Middle frontal gyrus (tissue), 1 donor: Measurements from ENCODE around the gene NHLH1.

Experiments used
- DNase-seq: peaks from one replicate; pipeline ENCODE4 v3.0.0-alpha.2; 2015; ENCODE audit warnings: low spot score; ENCODE audit errors: extremely low spot score

NHLH1 gene

DNA sequence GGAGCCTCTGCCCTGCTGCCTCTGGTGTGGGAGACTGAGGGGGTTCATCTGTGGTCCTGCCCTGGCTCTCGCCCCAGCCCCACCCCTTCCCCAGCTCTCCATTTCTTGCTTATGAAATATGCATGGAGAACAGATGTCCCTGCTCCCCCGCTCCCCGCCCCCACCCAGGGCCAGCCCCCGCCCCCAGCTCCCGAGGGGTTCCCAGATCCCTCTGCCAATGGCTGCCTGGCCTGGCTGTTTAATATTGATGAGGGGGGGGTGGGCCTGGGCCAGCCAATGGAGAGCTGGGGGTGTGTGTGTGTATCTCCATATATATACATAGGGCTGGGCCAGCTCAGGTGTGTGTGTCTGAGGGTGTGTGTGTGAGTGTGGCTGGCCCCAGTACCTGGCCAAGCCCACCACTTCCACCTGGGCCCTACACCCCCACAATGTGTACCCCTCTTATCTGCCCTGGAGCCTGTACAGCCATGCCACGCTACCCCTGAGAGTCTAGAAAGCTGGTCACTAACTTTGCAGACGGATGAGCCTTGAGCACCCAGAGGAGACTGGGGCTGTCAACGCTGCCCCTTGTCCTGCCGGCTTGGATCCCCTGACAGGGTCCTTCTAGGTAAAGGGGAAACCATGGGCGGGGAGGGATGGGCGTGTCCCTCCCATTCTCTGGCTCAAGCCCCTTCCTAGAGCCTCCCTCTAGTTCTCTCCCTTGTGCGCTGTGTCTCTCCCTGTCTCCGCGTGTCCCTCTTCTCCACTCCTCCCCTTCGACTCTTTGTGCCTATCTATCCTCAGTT lies at the start of gene NHLH1:
Gene NHLH1, plus strand, starts transcription at position 341 of the 785 bp plus-strand sequence. CDS start 3,661 bp downstream, outside the sequence.
- no peak for DNase-seq

DNA sequence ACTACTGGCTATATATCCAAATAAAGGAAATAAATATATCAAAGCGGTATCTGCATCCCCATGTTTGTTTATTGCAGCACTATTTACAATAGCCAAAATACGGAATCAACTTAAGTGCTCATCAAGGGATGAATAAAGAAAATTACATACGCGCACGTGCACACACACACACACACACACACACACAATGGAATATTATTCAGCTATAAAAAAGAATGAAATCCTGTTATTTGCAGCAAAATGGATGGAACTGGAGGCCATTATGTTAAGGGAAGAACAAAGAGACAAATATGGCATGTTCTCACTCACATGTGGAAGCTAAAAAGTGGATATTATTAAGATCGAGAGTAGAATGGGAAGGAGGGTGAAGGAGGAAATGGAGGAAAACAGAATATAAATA lies 44.0 kb upstream of the NHLH1 start:
- no peak for DNase-seq

DNA sequence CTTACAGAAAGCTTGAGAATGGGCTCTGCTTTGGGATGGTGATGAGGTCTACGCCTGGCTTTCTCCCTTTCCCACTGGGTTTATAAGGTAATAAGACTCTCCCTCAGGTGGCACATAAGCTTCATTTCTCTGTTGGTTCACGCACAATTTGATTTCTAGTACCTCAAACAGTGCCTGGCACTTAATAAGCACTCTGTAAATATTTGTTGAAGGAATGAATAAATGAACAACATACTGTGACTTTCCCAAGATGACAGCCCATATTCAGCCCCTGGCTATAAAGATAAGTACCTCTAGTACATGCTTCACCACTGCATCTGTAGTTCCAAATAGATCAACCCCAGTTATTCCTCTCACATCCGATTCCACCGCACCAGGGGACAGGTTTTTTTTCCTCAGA lies 41.6 kb upstream of the NHLH1 start:
- DNase-seq, result no peak

DNA sequence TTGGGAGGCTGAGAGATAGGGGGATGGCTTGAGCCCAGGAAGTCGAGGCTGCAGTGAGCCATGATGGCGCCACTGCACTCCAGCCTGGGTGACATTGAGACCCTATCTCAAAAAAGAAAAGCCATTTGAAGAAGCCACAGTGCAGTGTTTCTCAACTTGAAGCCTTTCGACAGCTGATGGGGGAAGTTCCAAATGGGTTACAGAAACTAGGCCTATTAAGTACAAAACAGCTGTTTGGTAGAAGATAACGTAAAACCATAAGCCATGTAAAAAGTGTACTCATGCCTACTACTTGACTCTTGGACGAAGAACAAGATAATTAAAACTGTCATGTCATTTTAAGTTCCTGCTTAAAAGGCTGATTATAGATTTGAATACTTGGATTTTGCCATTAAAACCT lies 40.5 kb upstream of the NHLH1 start:
- no peak for DNase-seq

DNA sequence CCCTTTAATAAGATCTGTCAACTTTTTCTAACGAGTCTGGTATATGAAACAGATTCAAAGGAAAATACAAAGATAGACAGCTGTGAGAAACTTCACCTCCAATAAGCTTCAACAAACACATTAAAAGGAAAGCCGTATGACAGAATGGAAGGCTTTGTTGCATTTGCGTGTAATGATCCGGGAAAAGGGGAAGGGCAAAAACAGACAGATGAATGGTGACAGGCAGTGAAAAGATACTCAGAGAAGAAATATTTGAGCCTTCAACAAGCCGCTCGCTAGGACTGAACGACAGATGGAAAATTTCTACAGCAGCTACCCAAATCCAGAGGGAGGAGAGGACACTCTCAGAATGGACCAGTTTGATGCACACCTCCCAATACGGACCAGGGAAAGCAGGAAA lies 38.7 kb upstream of the NHLH1 start:
- DNase-seq, result no peak

DNA sequence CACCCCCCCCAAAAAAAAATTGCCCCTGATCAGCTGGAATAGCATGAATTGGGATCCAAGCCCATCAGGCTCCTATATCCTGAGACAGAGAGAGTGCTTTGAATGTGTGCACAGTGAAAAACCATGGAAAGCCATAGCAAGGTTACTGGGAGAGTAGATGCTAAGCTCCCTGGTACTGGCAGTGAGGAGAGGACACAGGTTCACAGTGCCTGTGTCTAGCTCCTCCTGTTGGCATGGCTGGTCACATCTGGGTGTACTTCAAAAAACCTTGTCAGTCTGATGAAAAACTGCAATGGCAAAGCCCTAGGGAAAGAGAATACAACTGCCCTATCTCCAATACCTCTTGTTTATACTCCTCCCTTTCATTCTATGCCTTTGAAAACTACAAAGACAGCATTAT lies 36.8 kb upstream of the NHLH1 start:
- DNase-seq, result no peak

DNA sequence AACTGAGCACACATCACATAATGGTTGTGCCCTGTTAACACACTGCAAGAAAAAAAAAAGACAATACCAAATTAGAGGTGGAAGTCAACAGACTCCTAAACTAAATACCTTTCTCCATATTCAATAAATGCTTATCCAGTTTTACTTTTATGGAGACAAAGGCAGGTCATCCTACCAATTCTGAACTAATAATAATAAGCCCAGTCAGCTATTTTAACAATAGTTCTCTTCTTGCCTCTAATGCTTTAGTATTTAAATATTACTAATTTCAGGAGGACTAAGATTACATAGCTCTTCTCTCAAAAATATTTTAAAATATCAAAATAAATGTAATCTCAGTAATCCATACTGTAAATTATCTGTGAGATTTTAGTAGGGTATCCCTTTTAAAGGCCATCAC lies 34.4 kb upstream of the NHLH1 start:
- no peak for DNase-seq

DNA sequence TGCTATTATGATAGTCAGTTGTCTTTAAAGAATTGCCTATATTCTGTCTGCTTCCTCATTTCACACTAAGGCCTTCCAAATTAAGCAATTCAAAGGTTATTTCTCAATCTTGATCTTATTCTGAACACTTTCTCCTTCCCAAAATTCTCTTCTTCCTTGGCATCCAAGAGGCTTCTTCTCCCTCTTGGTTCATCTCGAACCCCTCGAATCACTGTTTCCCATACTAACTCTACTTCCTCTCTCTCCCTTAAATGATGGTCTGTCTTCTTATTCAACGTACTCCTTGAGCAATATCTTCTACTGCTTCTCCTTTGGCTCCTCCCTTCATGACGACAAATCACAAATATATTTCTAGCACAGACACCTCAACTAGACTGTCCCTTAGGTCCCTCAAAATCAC lies 28.3 kb upstream of the NHLH1 start:
- no peak for DNase-seq

DNA sequence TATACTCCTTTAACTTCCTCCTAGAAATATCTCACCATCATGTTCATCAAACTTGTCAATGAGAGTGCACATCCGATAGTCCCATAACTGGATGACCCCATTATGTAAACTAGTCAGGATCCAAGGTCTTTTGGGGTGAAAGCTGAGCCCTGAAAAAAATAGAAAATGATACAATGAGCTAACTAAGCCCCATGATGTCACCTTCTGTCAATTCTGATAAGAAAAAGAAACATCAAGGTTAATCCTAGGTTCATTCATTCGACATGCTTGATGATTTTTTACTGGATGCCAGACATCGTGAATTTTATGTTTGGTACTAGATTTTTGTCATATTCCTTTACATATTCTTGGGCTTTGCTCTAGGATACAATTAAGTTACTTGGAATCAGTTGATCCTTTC lies 26.7 kb upstream of the NHLH1 start:
- no peak for DNase-seq

DNA sequence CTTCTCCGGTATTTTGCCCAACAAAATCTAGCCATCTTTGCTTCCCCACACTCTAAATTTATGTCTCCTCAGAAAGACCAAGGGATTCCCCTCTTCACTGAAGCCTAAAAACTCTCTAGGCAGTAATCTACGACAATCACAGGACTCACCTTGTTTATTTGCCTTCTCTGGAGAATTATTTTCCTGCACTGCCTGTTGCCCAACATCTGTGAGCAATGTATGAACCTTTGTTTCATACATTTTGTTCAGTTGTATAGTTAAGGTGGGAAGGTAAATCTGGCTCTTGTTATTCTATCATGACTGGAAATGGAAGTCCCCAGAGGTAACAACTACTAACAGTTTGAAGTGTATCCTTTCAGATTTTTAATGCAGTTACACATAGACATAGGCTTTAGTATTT lies 26.0 kb upstream of the NHLH1 start:
- DNase-seq, result no peak

DNA sequence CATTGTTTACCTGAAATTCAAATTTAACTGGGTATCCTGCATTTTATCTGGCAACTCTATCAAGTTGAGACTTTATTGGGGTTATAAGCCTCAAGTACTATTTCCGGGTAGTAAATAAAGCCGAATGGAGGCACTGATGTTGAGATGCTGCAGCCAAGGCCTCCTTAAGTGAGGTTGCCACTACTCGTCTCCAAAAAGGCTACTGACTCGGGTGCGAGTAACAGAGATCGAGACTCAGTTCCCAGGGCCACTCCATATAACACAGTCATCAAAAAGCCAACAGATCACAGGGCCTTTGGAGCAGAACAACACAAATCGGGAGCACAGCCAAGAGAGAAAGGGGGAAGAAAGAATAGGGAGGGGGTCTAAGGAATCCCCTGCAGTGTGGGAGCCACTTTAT lies 24.3 kb upstream of the NHLH1 start:
- DNase-seq, result no peak

DNA sequence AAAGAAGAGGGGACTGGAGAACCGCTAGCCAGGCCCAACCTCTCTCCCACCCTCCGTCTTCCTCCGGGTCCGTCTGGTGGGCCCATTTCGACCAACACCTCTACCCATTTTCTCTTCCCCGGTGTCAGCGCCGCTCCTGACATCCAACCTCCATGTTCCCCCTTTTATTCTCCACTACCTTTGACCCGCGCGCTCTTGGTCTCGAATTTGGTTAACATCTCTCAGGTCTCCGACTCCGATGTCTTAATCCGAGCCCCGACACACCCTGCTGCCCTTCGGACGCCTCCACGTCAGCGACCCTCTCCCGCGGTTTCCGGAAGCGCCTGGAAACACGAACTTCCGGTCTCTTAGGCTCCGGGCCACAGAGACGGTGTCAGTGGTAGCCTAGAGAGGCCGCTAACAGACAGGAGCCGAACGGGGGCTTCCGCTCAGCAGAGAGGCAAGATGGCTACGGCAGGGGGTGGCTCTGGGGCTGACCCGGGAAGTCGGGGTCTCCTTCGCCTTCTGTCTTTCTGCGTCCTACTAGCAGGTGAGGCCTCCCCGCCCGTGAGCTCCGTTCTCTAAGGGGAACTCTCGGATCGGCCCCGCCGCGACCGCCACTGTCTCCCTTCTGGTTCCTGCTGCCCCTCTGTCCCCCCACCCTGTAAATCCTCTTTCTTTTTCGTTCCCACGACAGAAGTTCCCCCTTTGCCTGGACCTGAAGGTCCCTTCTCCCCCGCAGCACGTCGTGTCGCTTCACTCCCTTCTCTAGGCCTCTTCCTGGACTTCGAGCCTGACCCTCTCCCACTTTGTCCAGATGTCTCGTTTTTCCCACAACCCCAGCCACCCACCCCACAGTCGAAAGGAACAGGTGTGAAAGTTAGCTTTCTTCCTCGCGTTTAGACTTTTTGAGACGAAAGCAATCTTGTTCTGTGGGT lies 23.7 kb upstream of the NHLH1 start, which contains the start of the genes COPA and NCSTN:
Gene COPA, minus strand, starts transcription at position 298 of the 917 bp plus-strand sequence. Its CDS starts 80 bp downstream, at position 218.
Gene NCSTN, plus strand, starts transcription at position 431 of the 917 bp plus-strand sequence. Its CDS starts 14 bp downstream, at position 445.
- DNase-seq, result peak; percentile 88

DNA sequence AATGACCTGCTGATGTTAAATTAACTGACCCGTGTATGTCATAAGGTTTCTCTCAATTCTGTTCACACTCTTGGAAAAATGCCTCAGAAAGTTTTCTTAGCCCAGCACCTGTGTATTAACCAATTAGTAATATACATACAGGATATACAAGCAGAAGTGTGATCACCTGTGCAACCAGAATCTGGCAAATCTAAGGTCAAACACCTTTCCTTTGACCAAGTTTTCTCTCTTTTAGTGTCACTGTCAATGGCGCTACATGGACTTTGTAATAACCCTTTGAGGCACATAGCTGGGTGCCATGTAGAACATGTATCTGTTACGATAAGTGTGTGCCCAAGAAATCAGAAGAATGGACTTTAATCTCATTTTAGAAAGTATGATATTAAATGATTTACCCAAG lies 22.6 kb upstream of the NHLH1 start:
- no peak for DNase-seq

DNA sequence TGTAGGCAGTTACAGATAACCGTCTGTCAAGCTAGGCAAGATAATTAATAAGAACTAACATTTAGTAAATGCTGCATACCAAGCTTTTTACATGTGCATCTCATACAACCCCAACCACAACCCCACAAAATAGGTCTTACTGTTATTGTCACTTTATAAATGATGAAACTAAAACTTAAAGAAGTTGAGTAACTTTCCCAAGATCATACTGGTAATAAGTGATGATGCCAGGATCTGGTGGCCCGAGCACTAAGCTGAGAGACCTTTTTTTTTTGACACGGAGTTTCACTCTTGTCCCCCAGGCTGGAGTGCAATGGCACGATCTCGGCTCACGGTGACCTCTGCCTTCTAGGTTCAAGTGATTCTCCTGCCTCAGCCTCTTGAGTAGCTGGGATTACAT lies 21.9 kb upstream of the NHLH1 start:
- no peak for DNase-seq

DNA sequence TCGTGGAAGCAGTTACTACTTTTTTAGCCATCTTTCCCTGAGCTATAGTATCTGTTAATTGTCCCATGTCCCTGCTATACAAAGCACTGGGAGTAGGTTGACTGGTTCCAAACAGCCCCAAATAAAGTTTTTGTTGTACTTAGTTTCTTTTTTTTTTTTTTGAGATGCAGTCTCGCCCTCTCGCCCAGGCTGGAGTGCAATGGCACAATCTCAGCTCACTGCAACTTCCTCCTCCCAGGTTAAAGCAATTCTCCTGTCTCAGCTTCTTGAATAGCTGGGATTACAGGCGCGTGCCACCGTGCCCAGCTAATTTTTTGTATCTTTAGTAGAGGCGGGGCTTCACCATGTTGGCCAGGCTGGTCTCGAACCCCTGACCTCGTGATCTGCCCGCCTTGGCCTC lies 20.4 kb upstream of the NHLH1 start:
- DNase-seq, result no peak

DNA sequence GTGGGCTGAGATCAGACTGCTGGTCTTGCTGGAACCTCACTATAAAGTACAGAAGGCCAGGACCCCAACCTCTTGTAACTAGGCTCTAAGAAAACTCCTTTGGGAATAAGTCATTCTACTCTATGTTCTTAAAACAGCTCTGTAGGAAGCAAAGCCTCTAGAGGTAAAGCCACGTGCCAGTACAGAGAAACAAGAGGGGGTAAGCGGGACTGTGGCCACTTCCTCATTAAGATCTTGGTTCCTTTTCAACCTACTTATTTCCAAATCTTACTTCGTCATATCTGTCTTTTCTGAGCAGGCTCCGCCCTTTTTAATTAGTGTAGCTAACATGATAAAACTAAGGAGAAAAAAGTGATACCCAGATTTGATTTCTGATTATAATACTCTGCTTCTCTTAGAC lies 19.9 kb upstream of the NHLH1 start:
- no peak for DNase-seq

DNA sequence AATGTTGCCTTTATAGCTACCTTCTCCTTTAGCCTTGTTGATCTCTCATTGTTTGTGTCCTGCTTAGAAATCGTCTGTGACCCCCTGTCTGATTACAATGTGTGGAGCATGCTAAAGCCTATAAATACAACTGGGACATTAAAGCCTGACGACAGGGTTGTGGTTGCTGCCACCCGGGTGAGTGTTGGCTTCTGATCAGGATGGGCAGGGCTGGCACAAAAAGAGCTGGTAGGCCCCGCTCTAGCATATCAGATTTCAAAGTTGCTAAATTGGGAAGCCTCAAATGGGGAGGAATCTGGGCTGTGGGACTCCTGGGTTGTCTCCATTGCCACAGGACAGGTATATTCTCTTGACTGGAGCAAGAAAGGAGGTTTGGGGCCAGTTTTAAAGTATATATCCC lies 15.2 kb upstream of the NHLH1 start:
- no peak for DNase-seq

DNA sequence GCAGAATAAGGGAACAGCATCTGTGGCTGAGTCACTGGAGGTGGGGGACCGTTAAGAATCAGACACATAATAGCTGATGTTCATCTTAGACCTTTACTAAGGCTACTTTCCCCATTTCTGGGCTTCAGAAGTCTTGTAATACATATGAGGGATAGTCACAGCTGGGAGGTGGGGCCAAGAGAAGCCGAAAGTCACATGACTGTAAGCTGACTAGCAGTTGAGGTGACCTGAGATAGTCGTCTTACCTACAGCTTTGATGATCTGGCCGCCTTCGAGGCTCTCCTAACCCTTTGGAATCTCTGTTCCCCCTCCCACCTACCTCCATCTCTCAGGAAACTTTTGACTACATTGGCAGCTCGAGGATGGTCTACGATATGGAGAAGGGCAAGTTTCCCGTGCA lies 14.3 kb upstream of the NHLH1 start:
- DNase-seq, result no peak

DNA sequence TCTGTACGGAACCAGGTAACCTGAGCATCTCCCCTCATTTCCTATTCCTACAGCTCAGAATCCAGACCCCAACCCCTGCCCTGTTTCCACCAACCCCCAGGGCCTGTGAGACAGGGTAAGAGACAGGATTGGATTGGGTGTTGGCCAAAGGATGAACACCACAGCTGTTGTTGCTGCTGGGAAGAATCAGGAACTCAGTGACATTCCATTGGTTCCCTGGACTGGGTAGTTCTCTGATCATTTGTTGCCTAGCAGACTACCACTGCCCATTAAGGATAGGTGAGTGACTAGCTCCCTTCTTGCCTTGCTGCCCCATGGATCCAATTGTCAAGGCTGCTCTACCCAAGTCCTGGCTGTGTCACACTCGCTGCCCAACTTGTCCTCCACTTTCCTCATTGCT lies 13.6 kb upstream of the NHLH1 start:
- DNase-seq, result no peak

DNA sequence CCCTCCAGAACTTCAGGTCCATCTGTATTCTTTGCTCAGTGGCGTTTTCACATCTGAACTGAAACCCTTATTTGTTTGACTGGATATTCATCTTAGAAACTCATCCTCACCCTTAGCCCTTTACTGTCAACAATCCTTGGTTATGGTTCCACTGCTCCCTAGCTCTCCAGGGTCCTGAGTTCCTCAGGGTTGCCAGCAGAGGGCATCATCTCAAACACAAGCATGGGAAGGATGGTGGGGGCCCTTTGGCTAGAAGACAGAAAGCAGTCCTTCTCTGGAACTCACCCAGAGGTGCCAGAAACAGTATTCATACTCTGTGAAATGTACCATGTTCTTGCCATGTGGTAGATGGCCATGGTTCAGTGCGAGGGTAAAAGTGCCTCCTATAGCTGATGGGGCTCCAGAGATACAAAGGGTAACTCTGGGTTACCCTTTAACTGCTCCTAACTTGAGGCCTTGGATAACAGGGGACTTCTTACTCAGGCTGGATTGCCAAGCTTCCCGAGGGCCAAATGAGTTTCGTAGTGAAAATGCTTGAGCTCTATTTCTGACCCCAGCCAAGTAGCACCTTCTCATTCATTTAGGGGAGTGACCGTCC lies 12.4 kb upstream of the NHLH1 start:
- DNase-seq, result no peak

DNA sequence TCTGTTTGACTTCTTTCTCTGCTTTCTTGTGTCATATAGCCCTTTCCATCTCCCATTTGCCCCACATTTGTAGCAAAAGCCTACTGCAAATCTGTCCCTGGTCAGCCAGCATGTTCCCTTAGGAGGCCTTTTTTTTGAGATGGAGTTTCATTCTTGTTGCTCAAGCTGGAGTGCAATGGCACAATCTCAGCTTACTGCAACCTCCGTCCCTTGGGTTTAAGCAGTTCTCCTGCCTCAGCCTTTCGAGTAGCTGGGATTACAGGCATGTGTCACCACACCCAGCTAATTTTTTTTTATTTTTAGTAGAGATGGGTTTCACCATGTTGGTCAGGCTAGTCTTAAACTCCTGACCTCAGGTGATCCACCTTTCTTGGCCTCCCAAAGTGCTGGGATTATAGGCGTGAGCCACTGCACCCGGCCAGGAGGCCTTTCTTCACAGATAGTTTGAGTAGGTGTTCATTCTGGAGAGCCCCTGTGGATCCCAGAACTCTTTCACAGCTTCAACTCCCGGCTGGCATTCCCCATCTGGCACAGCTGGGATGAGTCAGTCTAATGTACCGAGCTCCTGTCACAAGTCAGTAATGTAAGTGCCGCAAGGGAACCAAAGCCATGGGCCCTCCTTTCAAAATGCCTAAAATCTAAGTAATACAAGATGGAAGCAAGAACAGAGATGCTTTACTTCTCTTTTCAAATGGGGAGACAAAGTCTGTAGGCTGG lies 9.4 kb upstream of the NHLH1 start:
- DNase-seq, result no peak
